Sigmoid colon (tissue), 7 donors: ENCODE measurements around the gene MRPS14. TPM values are rescaled to one million over a fixed set of nuclear protein-coding genes. Genes with fewer than 3 reads are reported as not detected.
A peak's percentile ranks its signal among the peaks of the same experiment; 100 is the strongest.
"Not testable (repeated sequence)": the region's sequence is repeated elsewhere in the genome, so short reads cannot be mapped to it uniquely, and the experiment has no call there.

ENCODE experiments used
- DNase-seq: peaks from one replicate; pipeline ENCODE4 v3.0.0-alpha.2; 2019
- H3K27ac ChIP-seq, 4 donors: fragments of 200-600 bp; sonication (generic); one replicate each; pipeline ENCODE4 v1.5.1; 2016 to 2019; ENCODE audit warnings: mild to moderate bottlenecking in 1 of 4
- H3K27me3 ChIP-seq, 3 donors: fragments of 200-600 bp; sonication (generic); one replicate each; pipeline ENCODE4 v1.5.1; 2019; ENCODE audit warnings: mild to moderate bottlenecking in 1 of 3
- H3K36me3 ChIP-seq, 4 donors: fragments of 200-600 bp; sonication (generic); one replicate each; pipeline ENCODE4 v1.5.1; 2016 to 2019
- H3K4me1 ChIP-seq, 4 donors: fragments of 200-600 bp; sonication (generic); one replicate each; pipeline ENCODE4 v1.5.1; 2017 to 2019
- H3K4me3 ChIP-seq, 4 donors: fragments of 200-600 bp; sonication (generic); one replicate each; pipeline ENCODE4 v1.5.1; 2017 to 2019; ENCODE audit warnings: mild to moderate bottlenecking in 2 of 4, moderate library complexity in 1 of 4
- H3K9me3 ChIP-seq, 4 donors: fragments of 200-600 bp in 3 of 4; sonication (generic) in 3 of 4; one replicate each; pipeline versions ENCODE4 v1.5.1 to v1.6.1; 2013 to 2019
- EP300 ChIP-seq, 4 donors: sonication (generic); formaldehyde crosslinking; IDR thresholded peaks; one replicate each; pipeline ENCODE4 v1.6.1; 2017; ENCODE audit warnings: antibody characterized with exemption in 4 of 4
- POLR2A ChIP-seq, 2 donors: fragments of 450-650 bp; IDR thresholded peaks; one replicate each; pipeline ENCODE4 v1.6.1; 2016; ENCODE audit warnings: antibody characterized with exemption in 2 of 2, mild to moderate bottlenecking in 2 of 2, moderate library complexity in 2 of 2
- POLR2AphosphoS5 ChIP-seq, 4 donors: sonication (generic); formaldehyde crosslinking; IDR thresholded peaks; one replicate each; pipeline ENCODE4 v1.6.1; 2017; ENCODE audit warnings: antibody characterized with exemption in 4 of 4
- WGBS, 2 donors: extraction: QIAGEN DNeasy Blood & Tissue Kit; methylation state at CpG; one replicate each; pipeline ENCODE4 v1.1.7; 2013; 5-methylcytosine and 5-hydroxymethylcytosine counted together
- intact Hi-C: fragments of 100-400 bp; cut with DNase I; formaldehyde crosslinking; loops from one replicate; pipeline ENCODE4 v1.15.1; 2023
- polyA plus RNA-seq, 3 donors: library from polyadenylated mRNA; stranded (reverse); fragments of 200-250 nt; gene quantifications; one replicate each; pipeline ENCODE4 v1.2.3, GENCODE V29; 2013
- total RNA-seq, 4 donors: library from RNA; depleted of rRNA; stranded (reverse); fragments of >200 nt; gene quantifications; one replicate each; pipeline ENCODE4 v1.1.0, GENCODE V29; 2016
- TF ChIP-seq, protein P1 (sequence below), 4 experiments: fragments of 450-650 bp in 3 of 4; fragments of 200-600 bp in 1 of 4; IDR thresholded peaks; one replicate each; pipeline ENCODE4 v1.5.1; 2016 to 2019; ENCODE audit warnings: antibody characterized with exemption in 4 of 4, mild to moderate bottlenecking in 3 of 4, moderate library complexity in 2 of 4
- donor health status: healthy with polysubstance abuse.
- donor health status: Bipolar disorder and iron deficiency.
- donor health status: healthy.

MRPS14 gene
- total and polyA plus RNA-seq, 7 donors: 17.5 to 36.0 (median 27.8) TPM

DNA sequence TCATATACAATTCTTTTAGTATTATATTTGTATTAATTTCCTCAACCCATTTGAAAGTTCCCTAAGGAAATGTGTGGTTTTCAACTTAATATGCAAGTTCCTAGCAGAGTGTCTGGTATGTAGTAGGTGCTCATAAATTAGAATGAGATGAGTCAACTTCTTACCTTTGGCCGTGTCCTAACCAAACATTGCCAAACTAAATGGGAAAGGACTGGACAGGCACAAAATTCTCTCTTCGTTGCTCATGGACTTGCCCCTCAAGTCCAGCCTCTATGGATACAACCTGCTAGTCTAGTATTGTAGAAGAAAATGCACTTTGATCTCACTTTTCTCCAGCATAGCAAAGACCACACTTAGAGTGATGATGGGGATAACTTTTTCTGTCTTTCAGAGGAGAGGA lies 11.6 kb upstream of the MRPS14 start:
- TF ChIP-seq, protein P1, sequence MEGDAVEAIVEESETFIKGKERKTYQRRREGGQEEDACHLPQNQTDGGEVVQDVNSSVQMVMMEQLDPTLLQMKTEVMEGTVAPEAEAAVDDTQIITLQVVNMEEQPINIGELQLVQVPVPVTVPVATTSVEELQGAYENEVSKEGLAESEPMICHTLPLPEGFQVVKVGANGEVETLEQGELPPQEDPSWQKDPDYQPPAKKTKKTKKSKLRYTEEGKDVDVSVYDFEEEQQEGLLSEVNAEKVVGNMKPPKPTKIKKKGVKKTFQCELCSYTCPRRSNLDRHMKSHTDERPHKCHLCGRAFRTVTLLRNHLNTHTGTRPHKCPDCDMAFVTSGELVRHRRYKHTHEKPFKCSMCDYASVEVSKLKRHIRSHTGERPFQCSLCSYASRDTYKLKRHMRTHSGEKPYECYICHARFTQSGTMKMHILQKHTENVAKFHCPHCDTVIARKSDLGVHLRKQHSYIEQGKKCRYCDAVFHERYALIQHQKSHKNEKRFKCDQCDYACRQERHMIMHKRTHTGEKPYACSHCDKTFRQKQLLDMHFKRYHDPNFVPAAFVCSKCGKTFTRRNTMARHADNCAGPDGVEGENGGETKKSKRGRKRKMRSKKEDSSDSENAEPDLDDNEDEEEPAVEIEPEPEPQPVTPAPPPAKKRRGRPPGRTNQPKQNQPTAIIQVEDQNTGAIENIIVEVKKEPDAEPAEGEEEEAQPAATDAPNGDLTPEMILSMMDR (IDR thresholded peaks at IDR 0.05): no peak
- TF ChIP-seq EP300 (IDR thresholded peaks at IDR 0.05) (no peak), POLR2A (IDR thresholded peaks at IDR 0.05) (no peak), POLR2AphosphoS5 (IDR thresholded peaks at IDR 0.05) (no peak)
- WGBS, 2 donors: 48 to 72% methylated on average over 2 of the region's 2 CpGs
- intact Hi-C loops: no loop called here
- H3K4me3 ChIP-seq: no peak overlapping the region
- peaks cover 0 to 2% (median 0%) of the 10 kb centered on the region in 4 donors for H3K4me1 ChIP-seq
- no peaks in the 10 kb centered on the region for H3K36me3 ChIP-seq
- no peak overlapping the region for H3K27ac ChIP-seq
- no peaks in the 10 kb centered on the region for H3K9me3 ChIP-seq
- no peak for DNase-seq
- no peaks in the 10 kb centered on the region for H3K27me3 ChIP-seq

GRCh38 chr1:175033953-175034352 lies 10.7 kb upstream of the MRPS14 start:
- 79 to 89% methylated on average over 4 of the region's 4 CpGs for WGBS, 2 donors
- no peaks in the 10 kb centered on the region for H3K27me3 ChIP-seq
- no peak for DNase-seq
- H3K9me3 ChIP-seq: no peaks in the 10 kb centered on the region
- no peak for TF ChIP-seq EP300 (IDR thresholded peaks at IDR 0.05)
- TF ChIP-seq POLR2AphosphoS5 (IDR thresholded peaks at IDR 0.05): no peak
- TF ChIP-seq, protein P1 (IDR thresholded peaks at IDR 0.05): no peak
- TF ChIP-seq POLR2A (IDR thresholded peaks at IDR 0.05): no peak
- no peaks in the 10 kb centered on the region for H3K36me3 ChIP-seq
- intact Hi-C loops: no loop called here
- H3K4me1 ChIP-seq: no peaks in the 10 kb centered on the region
- no peak overlapping the region for H3K27ac ChIP-seq
- H3K4me3 ChIP-seq: no peak overlapping the region

- H3K9me3 ChIP-seq: peaks cover 0 to 1% (median 0%) of the 10 kb centered on the region in 4 donors
- no peaks in the 10 kb centered on the region for H3K27me3 ChIP-seq
- peaks cover 0 to 8% (median 0%) of the 10 kb centered on the region in 4 donors for H3K36me3 ChIP-seq
- no peak overlapping the region for H3K27ac ChIP-seq
- peaks cover 0 to 14% (median 10%) of the 10 kb centered on the region in 4 donors for H3K4me1 ChIP-seq
- no peak for DNase-seq
- H3K4me3 ChIP-seq: no peak overlapping the region
- 96% methylated on average over 2 of the region's 2 CpGs for WGBS, 2 donors
- intact Hi-C loops: no loop called here
- TF ChIP-seq POLR2AphosphoS5 (IDR thresholded peaks at IDR 0.05): no peak
- TF ChIP-seq, protein P1 (IDR thresholded peaks at IDR 0.05): no peak
- TF ChIP-seq EP300 (IDR thresholded peaks at IDR 0.05): no peak
- TF ChIP-seq POLR2A (IDR thresholded peaks at IDR 0.05): no peak
Observed at GRCh38 chr1:175024773-175025172, 1.5 kb upstream of the MRPS14 start.

- whole genome bisulfite sequencing, 2 donors: 94 to 97% methylated on average over 2 of the region's 2 CpGs
- H3K9me3 ChIP-seq, DNase-seq, H3K27me3 ChIP-seq: not testable (repeated sequence)
- Histone ChIP-seq H3K27ac (peak overlapping the region; percentile 81 to 86 (median 85)), H3K4me1 (peaks cover 0 to 14% (median 10%) of the 10 kb centered on the region in 4 donors), H3K4me3 (peak overlapping the region; percentile 81 to 90 (median 87)), H3K36me3 (peaks cover 0 to 12% (median 0%) of the 10 kb centered on the region in 4 donors)
- intact Hi-C loops: loop anchor here (2.0 kb wide), 1 partner anchor 25 kb away; the partner anchor contains the start of gene CACYBP
Observed at GRCh38 chr1:175023922-175024242, 657 bp upstream of the MRPS14 start.

DNA sequence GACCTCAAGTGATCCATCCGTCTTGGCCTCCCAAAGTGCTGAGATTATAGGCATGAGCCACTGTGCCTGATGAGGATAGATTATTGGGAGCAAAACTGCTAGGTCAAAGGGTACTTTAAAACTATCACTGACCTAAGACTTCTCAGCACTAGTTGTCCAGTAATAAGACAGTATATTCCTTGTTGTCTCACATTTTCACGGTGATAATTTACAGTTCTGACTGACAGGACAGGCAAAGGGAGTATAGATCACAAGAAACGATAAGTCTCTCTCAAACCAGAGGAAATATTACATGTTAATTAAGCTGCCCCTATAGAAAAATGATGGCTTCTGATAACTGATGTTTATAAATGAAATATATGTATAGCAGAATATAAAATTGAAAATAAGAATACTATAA lies 3.7 kb downstream of the MRPS14 start:
- intact Hi-C loops: no loop called here
- no peak for DNase-seq
- H3K4me1 ChIP-seq: peaks cover 0 to 19% (median 10%) of the 10 kb centered on the region in 4 donors
- no peak overlapping the region for H3K27ac ChIP-seq
- TF ChIP-seq POLR2AphosphoS5 (IDR thresholded peaks at IDR 0.05): no peak
- TF ChIP-seq EP300 (IDR thresholded peaks at IDR 0.05): no peak
- TF ChIP-seq, protein P1 (IDR thresholded peaks at IDR 0.05): no peak
- no peak for TF ChIP-seq POLR2A (IDR thresholded peaks at IDR 0.05)
- WGBS, 2 donors: 89 to 93% methylated on average over 3 of the region's 3 CpGs
- H3K36me3 ChIP-seq: peaks cover 6 to 53% (median 12%) of the 10 kb centered on the region in 4 donors
- H3K9me3 ChIP-seq: no peaks in the 10 kb centered on the region
- no peaks in the 10 kb centered on the region for H3K27me3 ChIP-seq
- H3K4me3 ChIP-seq: no peak overlapping the region
